K562 (cell line): ENCODE results near the gene GPR176. TPM values are rescaled to one million over a fixed set of nuclear protein-coding genes. Genes with fewer than 3 reads are reported as not detected.

ENCODE experiments used
- ATAC-seq: fragments of 200-7000 bp; cut with Tn5 transposase; 3 replicates; pipeline ENCODE4 v1.9.1; 2020; ENCODE audit warnings: moderate library complexity
- BruUV-seq: library from RNA; stranded (reverse); fragments of 400-500 nt; replicated peaks from 2 replicates; lab custom pipeline; 2021; lab: Mats Ljungman, UMichigan
- CTCF ChIA-PET: fragments of 300-600 bp; formaldehyde crosslinking; extraction: SDS; loops from one replicate; lab custom pipeline; 2021; ENCODE audit warnings: low intra/inter-chr PET ratio; lab: Yijun Ruan, JAX
- POLR2A ChIA-PET: fragments of 300-600, 350-650 bp; sonication (Branson Sonifier 250); formaldehyde crosslinking; extraction: SDS; loops from one replicate; lab custom pipeline; 2021; ENCODE audit warnings: antibody characterized with exemption, inconsistent platforms; lab: Yijun Ruan, JAX
- DNase-seq, 4 experiments: peaks; one replicate each; pipeline versions ENCODE4 v3.0.0 to v3.0.0-alpha.2; 2011 to 2018; ENCODE audit warnings: low spot score in 3 of 4, mixed read lengths in 3 of 4; ENCODE audit errors: extremely low read depth in 1 of 4
- FAIRE-seq: peaks from 2 replicates; lab custom pipeline; 2011; peaks lifted over from hg19 to GRCh38; lab: Jason Lieb, UNC
- H2AFZ ChIP-seq: 2 replicates; pipeline ENCODE4 v1.6.0; 2011; ENCODE audit warnings: low read depth, low read length, control low read depth, inconsistent platforms
- H3K27ac ChIP-seq: fragments of 200-600 bp; 3 replicates; pipeline ENCODE4 v1.8.0; 2011; ENCODE audit warnings: low read depth, mild to moderate bottlenecking, control low read depth, inconsistent platforms, low read length, moderate library complexity, mixed read lengths; ENCODE audit errors: extremely low read depth
- H3K27me3 ChIP-seq, 2 experiments: fragments of 300-600 bp in 1 of 2; 2 replicates in 1 of 2; 3 replicates in 1 of 2; pipeline versions ENCODE4 v1.6.0 to v1.8.0; 2011; ENCODE audit warnings: inconsistent platforms in 2 of 2, low read length in 2 of 2, mild to moderate bottlenecking in 1 of 2, mixed read lengths in 1 of 2, moderate library complexity in 1 of 2; ENCODE audit not compliant: control insufficient read depth in 2 of 2, insufficient read depth in 2 of 2
- H3K36me3 ChIP-seq: fragments of 300-600 bp; 3 replicates; pipeline ENCODE4 v1.8.0; 2011; ENCODE audit warnings: mild to moderate bottlenecking, low read length, inconsistent platforms; ENCODE audit not compliant: control insufficient read depth, insufficient read depth
- H3K4me1 ChIP-seq, 2 experiments: fragments of 200-600 bp in 1 of 2; replicated peaks in 1 of 2; 2 replicates in 1 of 2; 3 replicates in 1 of 2; pipeline versions ENCODE4 v1.5.1 to v1.8.0; 2011; ENCODE audit warnings: inconsistent platforms in 2 of 2, low read length in 2 of 2, mild to moderate bottlenecking in 1 of 2, mixed read lengths in 1 of 2, moderate library complexity in 1 of 2; ENCODE audit not compliant: control insufficient read depth in 2 of 2, insufficient read depth in 2 of 2
- H3K4me2 ChIP-seq: 2 replicates; pipeline ENCODE4 v1.6.1; 2011; ENCODE audit warnings: low read length, control low read depth, inconsistent platforms, mixed read lengths; ENCODE audit not compliant: insufficient read depth
- H3K4me3 ChIP-seq: fragments of 200-600 bp; sonication (generic), shearing (Covaris generic); 2 replicates; pipeline ENCODE4 v1.5.1; 2016; ENCODE audit warnings: control low read depth, inconsistent platforms
- H3K79me2 ChIP-seq: fragments of 200-600 bp; 3 replicates; pipeline ENCODE4 v1.8.0; 2011; ENCODE audit warnings: low read length, inconsistent platforms; ENCODE audit not compliant: control insufficient read depth, insufficient read depth
- H3K9ac ChIP-seq, 2 experiments: 2 replicates each; pipeline versions ENCODE4 v1.6.0 to v1.6.1; 2011; ENCODE audit warnings: low read depth in 2 of 2, low read length in 2 of 2, control low read depth in 1 of 2, inconsistent platforms in 1 of 2, mild to moderate bottlenecking in 1 of 2, mixed read lengths in 1 of 2; ENCODE audit not compliant: insufficient read depth in 1 of 2
- H3K9me1 ChIP-seq: one replicate; pipeline ENCODE4 v1.6.0; 2011; ENCODE audit warnings: inconsistent platforms, mild to moderate bottlenecking, low read length, moderate library complexity; ENCODE audit not compliant: control insufficient read depth, insufficient read depth
- H3K9me3 ChIP-seq: replicated peaks from 2 replicates; pipeline ENCODE4 v1.5.1; 2011; ENCODE audit warnings: low read depth, low read length, inconsistent platforms; ENCODE audit not compliant: control insufficient read depth, insufficient read depth
- H4K20me1 ChIP-seq: replicated peaks from 2 replicates; pipeline ENCODE4 v1.6.1; 2011; ENCODE audit warnings: low read length, inconsistent platforms, mixed read lengths; ENCODE audit not compliant: control insufficient read depth, insufficient read depth
- CTBP1 ChIP-seq: fragments of 450-650 bp; IDR thresholded peaks from 2 replicates; pipeline ENCODE4 v1.6.1; 2016; ENCODE audit warnings: borderline replicate concordance
- EP300 ChIP-seq: IDR thresholded peaks from 2 replicates; pipeline ENCODE4 v1.6.1; 2012; ENCODE audit warnings: low read length, improper control_type of control experiment
- MEIS2 ChIP-seq: fragments of 450-650 bp; IDR thresholded peaks from 2 replicates; pipeline ENCODE4 v1.6.1; 2014; ENCODE audit warnings: mild to moderate bottlenecking; ENCODE audit not compliant: partially characterized antibody
- SRF ChIP-seq, 2 experiments: fragments of 250-450, 450-650 bp in 1 of 2; sonication (Bioruptor Pico) in 1 of 2; sonication (generic) in 1 of 2; formaldehyde crosslinking; IDR thresholded peaks; 2 replicates each; pipeline versions ENCODE4 v1.5.0 to v1.5.1; 2020 to 2022; ENCODE audit warnings: mild to moderate bottlenecking in 1 of 2, missing genetic modification reagents in 1 of 2
- STAT6 ChIP-seq: sonication (generic); formaldehyde crosslinking; IDR thresholded peaks from 2 replicates; pipeline ENCODE4 v1.8.1; 2023; ENCODE audit warnings: mild to moderate bottlenecking, missing genetic modification reagents
- TAF15 ChIP-seq: fragments of 200-400 bp; formaldehyde crosslinking; IDR thresholded peaks from 2 replicates; pipeline ENCODE4 v1.6.1; 2017; ENCODE audit warnings: mild to moderate bottlenecking, low read depth, low read length, moderate library complexity
- WGBS: fragments of 100-300 bp; shearing (Covaris generic); methylation state at CpG from one replicate; pipeline ENCODE4 v1.1.6; 2016; ENCODE audit warnings: low coverage, mixed read lengths; ENCODE audit not compliant: insufficient coverage; ENCODE audit errors: missing lambda C conversion rate; 5-methylcytosine and 5-hydroxymethylcytosine counted together
- in situ Hi-C: fragments of 300-500 bp; cut with MboI; formaldehyde crosslinking; loops from 4 replicates; pipeline ENCODE4 v1.15.0; 2018; ENCODE audit warnings: inconsistent platforms, mixed read lengths
- intact Hi-C: fragments of 100-400 bp; cut with micrococcal nuclease; formaldehyde crosslinking; loops from 2 replicates; pipeline ENCODE4 v1.14.2; 2022
- polyA plus RNA-seq, 8 experiments: library from polyadenylated mRNA; depleted of rRNA in 4 of 8; stranded (reverse) in 5 of 8; unstranded in 3 of 8; fragments of >200 nt; fragmentation: Nextera tagmentation in 2 of 8; fragmentation: Illumina TruSeq in 1 of 8; extraction: Ambion mirVana in 2 of 8; extraction: Trizol in 1 of 8; gene quantifications; 2 replicates each; pipeline versions ENCODE4 v1.2.1 to v1.2.3, GENCODE V29; 2011 to 2014; ENCODE audit warnings: inconsistent platforms in 1 of 8, missing spikeins in 1 of 8
- total RNA-seq, 7 experiments: library from RNA; depleted of rRNA in 6 of 7; stranded (reverse); fragments of >200 nt in 6 of 7; fragmentation: Illumina TruSeq in 2 of 7; extraction: Trizol in 2 of 7; gene quantifications; 2 replicates each; pipeline versions ENCODE4 v1.2.1 to v1.2.3, GENCODE V29; 2011 to 2021; ENCODE audit warnings: low replicate concordance in 1 of 7

The GPR176 gene
- total and polyA plus RNA-seq, 9 of the 15 experiments (the other 6 are each of a cell fraction or from before 2014, with no cell fraction given): 0.03 to 1.2 (median 0.76) TPM

- ChIA-PET POLR2A (interaction anchor here (1.5 kb wide), 1 partner anchor 12 kb away, joined by 4 read pairs; no protein-coding TSS in a partner anchor), CTCF (no interaction called here)
- H3K79me2 ChIP-seq: no peaks in the 10 kb centered on the region
- ATAC-seq: no peak
- no peaks in the 10 kb centered on the region for H3K9me1 ChIP-seq
- no peak overlapping the region for H2AFZ ChIP-seq
- H3K4me3 ChIP-seq: no peak overlapping the region
- FAIRE-seq: no peak
- H3K27ac ChIP-seq: no peak overlapping the region
- 0 out of 5 replicates have a peak, but pooled peaks cover 0 to 3% of the 10 kb centered on the region in 2 experiments for H3K4me1 ChIP-seq
- DNase-seq: no peak
- 3% methylated on average over 4 of the region's 4 CpGs for WGBS
- in situ Hi-C loops (no loop called here), intact Hi-C loops (no loop called here)
- H3K27me3 ChIP-seq: peaks cover 0 to 3% of the 10 kb centered on the region in 2 experiments; a peak in 1 of 5 replicates
- H3K36me3 ChIP-seq: no peaks in the 10 kb centered on the region
- H3K9me3 ChIP-seq: no peaks in the 10 kb centered on the region
- no peak overlapping the region for H3K9ac ChIP-seq
- H4K20me1 ChIP-seq: no peaks in the 10 kb centered on the region
- no peak for TF ChIP-seq TAF15
- TF ChIP-seq SRF (CRISPR knock-in tag; IDR thresholded peaks at IDR 0.05): peak in 1 of 2 experiments; percentile 54; a peak in 1 of 4 replicates
- H3K4me2 ChIP-seq: no peak overlapping the region
- BruUV-seq: no TSS peak
Measured at GRCh38 chr15:39869858-39870515, 50.1 kb downstream of the GPR176 start.

GRCh38 chr15:39869254-39869653 lies 50.8 kb downstream of the GPR176 start:
- Histone ChIP-seq H3K27me3 (peaks cover 0 to 3% of the 10 kb centered on the region in 2 experiments; a peak in 1 of 5 replicates), H3K79me2 (no peaks in the 10 kb centered on the region), H3K4me3 (no peak overlapping the region), H3K27ac (no peak overlapping the region), H3K4me1 (0 out of 5 replicates have a peak, but pooled peaks cover 0 to 3% of the 10 kb centered on the region in 2 experiments), H3K4me2 (no peak overlapping the region), H4K20me1 (no peaks in the 10 kb centered on the region), H2AFZ (no peak overlapping the region), H3K9me3 (no peaks in the 10 kb centered on the region), H3K9me1 (no peaks in the 10 kb centered on the region), H3K9ac (no peak overlapping the region), H3K36me3 (no peaks in the 10 kb centered on the region)
- DNase-seq: no peak
- WGBS: 0% methylated on average over 4 of the region's 4 CpGs
- in situ Hi-C loops (no loop called here), intact Hi-C loops (no loop called here)
- no TSS peak for BruUV-seq
- CTCF ChIA-PET: no interaction called here
- POLR2A ChIA-PET: interaction anchor here (1.5 kb wide), 1 partner anchor 11 kb away, joined by 4 read pairs; no protein-coding TSS in a partner anchor
- no peak for FAIRE-seq
- TF ChIP-seq EP300 (no peak), STAT6 (no peak), CTBP1 (0 out of 2 replicates have a peak, but pooled peaks have one; percentile 28), MEIS2 (peak; percentile 50)
- no peak for ATAC-seq
